Keratinocyte (primary cell): Measurements from ENCODE around the gene TNRC6A.

ENCODE experiments used
- EZH2 ChIP-seq: IDR thresholded peaks from one replicate; pipeline ENCODE4 v1.6.1; 2012; ENCODE audit warnings: inconsistent platforms, mild to moderate bottlenecking, low read length, moderate library complexity
- TF ChIP-seq, protein P1 (sequence below), 3 experiments: IDR thresholded peaks in 1 of 3; conservative IDR thresholded peaks in 1 of 3; optimal IDR thresholded peaks in 1 of 3; 2 replicates in 2 of 3; 3 replicates in 1 of 3; pipeline versions ENCODE3 to v1.5.1; 2011; ENCODE audit warnings: low read length in 3 of 3, mild to moderate bottlenecking in 3 of 3, moderate library complexity in 2 of 3, control low read depth in 1 of 3, inconsistent platforms in 1 of 3; ENCODE audit not compliant: insufficient read depth in 2 of 3; ENCODE audit errors: extremely low read depth in 1 of 3

DNA sequence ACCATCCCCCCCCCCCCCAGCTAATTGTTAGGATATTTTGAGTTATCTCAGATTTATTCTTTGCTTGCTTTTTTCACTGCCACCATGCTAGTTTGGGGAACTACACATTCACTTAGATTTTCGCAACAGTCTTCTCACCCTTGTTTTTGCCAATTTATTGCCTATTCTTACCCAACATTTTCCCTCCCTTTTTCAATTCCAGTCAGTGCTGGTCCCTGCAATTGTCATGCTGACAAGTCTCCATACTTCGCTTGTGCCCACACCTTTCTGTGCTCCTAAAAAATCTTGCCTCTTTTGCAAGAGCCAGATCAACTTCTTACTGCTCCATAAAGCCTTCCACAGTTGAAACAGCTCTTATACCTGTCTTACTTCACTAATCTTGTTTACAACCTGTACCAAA lies 16.3 kb downstream of the TNRC6A start:
- TF ChIP-seq, protein P1, sequence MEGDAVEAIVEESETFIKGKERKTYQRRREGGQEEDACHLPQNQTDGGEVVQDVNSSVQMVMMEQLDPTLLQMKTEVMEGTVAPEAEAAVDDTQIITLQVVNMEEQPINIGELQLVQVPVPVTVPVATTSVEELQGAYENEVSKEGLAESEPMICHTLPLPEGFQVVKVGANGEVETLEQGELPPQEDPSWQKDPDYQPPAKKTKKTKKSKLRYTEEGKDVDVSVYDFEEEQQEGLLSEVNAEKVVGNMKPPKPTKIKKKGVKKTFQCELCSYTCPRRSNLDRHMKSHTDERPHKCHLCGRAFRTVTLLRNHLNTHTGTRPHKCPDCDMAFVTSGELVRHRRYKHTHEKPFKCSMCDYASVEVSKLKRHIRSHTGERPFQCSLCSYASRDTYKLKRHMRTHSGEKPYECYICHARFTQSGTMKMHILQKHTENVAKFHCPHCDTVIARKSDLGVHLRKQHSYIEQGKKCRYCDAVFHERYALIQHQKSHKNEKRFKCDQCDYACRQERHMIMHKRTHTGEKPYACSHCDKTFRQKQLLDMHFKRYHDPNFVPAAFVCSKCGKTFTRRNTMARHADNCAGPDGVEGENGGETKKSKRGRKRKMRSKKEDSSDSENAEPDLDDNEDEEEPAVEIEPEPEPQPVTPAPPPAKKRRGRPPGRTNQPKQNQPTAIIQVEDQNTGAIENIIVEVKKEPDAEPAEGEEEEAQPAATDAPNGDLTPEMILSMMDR (optimal IDR thresholded peaks at IDR 0.05 in 1 of 3, IDR thresholded peaks at IDR 0.05 in 1 of 3, conservative IDR thresholded peaks at IDR 0.05 in 1 of 3; ENCODE audit: extremely low read depth in 1 of 3, insufficient read depth in 2 of 3, low read length in 3 of 3), result no peak
- no peak for TF ChIP-seq EZH2
